SK-N-DZ (cell line): Measurements from ENCODE around the gene INPP5E.

ENCODE experiments used
- DNase-seq: peaks from one replicate; pipeline ENCODE4 v3.0.0-alpha.2; 2015; ENCODE audit warnings: low spot score

INPP5E gene

DNA sequence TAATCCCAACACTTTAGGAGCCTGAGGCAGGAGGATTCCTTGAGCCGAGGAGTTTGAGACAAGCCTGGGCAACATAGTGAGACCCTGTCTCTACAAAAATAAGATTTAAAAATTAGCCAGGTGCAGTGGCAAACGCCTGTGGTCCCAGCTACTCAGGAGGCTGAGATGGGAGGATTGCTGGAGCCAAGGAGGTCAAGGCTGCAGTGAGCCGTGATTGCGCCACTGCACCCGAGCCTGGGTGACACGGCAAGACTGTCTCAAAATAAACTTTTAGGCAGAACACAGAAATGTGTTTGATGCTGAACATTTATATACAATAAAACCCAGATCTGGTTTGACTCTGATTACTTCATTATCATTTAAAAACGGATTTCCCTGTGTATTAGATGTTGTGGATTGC, 34.2 kb downstream of the INPP5E start:
- DNase-seq, result no peak

DNA sequence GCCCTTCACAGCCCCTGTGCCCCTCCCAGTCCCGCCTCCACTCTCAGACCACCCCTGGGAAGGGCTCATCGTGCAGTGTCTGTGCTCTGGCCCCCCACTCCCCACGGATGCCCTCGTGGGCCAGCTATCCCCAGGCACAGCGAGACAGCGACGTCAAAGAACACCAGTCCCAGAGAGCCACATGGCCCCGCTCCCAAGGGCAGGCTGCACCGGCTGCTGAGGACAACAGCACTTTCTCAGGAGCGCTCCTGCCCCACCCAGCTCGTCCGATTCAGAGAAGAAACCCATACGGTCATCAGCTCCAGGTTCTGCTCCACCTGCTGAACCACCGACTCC, 34.9 kb downstream of the INPP5E start:
- DNase-seq, result no peak

- no peak for DNase-seq
Measured at GRCh38 chr9:136403915-136404800, 35.5 kb downstream of the INPP5E start.

- DNase-seq, result no peak
Measured at GRCh38 chr9:136403538-136403914, 36.1 kb downstream of the INPP5E start.

DNA sequence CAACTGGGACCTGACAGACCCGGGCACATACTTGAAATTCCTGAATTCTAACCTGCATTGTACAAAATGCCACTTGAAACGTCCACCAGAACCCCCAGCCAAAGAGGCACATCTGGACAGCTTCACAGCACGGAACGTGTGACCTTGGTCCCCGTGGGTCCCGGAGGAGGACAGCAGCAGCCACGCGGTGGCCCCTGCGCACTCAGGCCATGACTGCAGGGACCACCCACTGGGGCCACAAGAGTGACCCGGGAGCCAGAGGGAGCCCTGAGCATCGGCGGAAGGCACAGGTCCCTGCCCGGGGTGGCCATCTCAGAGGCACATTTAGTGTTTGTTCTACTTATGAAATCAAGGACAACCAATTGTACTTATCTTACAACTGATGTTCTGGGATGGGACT, 37.6 kb downstream of the INPP5E start:
- DNase-seq, result no peak

GRCh38 chr9:136401173-136401922, 38.3 kb downstream of the INPP5E start:
- no peak for DNase-seq

DNA sequence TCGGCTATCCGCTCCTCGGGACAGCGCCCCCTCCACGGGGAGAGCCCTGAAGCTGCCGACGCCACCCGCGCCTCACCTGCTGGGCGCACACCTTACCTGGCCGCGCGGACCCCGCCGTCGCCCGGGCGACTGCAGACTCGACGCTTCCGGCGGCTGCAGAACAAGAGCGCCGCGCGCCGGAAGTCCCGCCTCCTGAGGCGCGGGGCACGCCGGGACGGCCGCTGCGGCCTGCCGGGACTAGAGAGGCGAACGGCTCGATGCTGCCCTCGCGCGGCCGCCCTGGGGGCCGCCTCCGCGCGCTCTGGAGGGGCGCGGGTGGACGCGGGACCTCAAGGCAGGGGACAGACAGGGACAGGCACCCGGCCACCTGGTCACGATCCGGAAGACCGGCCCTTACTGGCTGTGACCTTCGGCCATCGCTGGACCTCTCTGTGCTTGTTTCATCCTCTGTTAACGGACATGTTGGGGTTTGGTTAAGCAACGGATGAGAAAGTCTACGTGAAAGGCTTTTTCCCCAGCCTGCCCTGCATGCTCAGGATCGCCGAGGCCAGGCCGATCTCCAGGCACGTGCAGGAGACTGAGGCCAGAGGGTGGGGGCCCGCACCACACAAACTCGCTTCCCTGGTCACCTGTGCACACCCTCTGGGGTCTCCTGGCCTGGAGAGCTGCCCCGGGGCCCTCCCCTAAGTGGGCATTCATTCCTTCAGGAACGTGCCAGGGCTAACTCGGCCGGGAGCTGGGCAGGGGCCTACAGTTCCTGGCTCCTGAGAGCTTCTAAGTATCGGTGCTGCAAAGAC, 39.4 kb downstream of the INPP5E start, which contains the start of gene SNAPC4:
SNAPC4 (minus strand) TSS at position 133 of the 797 bp plus-strand sequence. CDS start 1,742 bp downstream, outside the sequence.
- peak; percentile 87 for DNase-seq

GRCh38 chr9:136399176-136400037, 40.2 kb downstream of the INPP5E start:
- no peak for DNase-seq

DNA sequence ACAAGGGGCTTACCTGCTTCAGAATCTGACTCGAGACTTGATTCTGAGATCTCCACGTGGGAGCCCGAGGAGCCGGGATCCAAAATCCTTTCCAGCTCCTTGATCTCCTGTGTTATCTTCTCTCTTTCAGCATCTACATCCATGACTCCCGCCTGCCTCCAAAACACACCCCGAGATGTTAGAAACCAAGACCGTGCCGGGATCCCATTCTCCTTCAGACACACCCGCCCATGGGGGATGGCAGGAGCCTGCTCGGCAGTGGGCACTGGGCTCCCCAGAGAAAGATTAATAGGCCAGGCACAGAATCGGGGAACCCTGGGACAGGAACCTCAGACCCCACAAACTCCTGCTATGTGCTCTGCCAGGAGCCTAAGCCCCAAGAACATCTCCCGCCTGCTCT, 41.4 kb downstream of the INPP5E start:
- no peak for DNase-seq

- no peak for DNase-seq
Measured at GRCh38 chr9:136397643-136398042, 42.0 kb downstream of the INPP5E start.

DNA sequence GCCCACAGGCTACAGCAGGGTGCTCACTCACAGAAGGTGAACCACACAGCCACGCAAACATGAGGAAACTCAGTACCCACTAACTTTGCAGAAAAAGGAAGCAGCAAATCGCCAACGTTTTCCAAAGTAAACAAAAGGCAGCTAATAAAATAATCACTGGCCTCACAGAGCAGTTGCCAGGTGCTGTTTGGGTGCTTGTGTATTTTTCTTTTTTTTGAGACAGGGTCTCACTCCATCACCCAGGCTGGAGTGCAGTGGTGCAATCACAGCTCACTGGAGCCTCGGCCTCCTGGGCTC, 43.5 kb downstream of the INPP5E start:
- no peak for DNase-seq

- DNase-seq, result no peak
Measured at GRCh38 chr9:136395345-136396218, 44.1 kb downstream of the INPP5E start.

DNA sequence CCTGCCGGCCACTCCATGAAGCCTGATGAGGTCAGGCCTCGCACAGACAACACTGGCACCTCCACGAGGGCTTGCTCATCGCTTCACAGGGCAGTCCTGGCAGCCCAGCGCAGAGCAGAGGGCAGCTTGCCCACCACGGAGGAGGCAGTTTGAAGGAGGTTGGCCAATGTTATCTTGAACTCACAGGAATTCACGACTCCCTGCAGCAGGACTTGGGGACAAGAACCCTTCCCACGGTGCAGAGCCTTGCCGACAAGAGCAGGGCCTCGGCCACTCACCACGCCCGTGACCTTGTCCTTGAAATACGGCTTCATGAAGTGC, 44.7 kb downstream of the INPP5E start:
- DNase-seq, result no peak

GRCh38 chr9:136394312-136395019, 45.2 kb downstream of the INPP5E start:
- no peak for DNase-seq

- no peak for DNase-seq
Measured at GRCh38 chr9:136393531-136393930, 46.1 kb downstream of the INPP5E start.

DNA sequence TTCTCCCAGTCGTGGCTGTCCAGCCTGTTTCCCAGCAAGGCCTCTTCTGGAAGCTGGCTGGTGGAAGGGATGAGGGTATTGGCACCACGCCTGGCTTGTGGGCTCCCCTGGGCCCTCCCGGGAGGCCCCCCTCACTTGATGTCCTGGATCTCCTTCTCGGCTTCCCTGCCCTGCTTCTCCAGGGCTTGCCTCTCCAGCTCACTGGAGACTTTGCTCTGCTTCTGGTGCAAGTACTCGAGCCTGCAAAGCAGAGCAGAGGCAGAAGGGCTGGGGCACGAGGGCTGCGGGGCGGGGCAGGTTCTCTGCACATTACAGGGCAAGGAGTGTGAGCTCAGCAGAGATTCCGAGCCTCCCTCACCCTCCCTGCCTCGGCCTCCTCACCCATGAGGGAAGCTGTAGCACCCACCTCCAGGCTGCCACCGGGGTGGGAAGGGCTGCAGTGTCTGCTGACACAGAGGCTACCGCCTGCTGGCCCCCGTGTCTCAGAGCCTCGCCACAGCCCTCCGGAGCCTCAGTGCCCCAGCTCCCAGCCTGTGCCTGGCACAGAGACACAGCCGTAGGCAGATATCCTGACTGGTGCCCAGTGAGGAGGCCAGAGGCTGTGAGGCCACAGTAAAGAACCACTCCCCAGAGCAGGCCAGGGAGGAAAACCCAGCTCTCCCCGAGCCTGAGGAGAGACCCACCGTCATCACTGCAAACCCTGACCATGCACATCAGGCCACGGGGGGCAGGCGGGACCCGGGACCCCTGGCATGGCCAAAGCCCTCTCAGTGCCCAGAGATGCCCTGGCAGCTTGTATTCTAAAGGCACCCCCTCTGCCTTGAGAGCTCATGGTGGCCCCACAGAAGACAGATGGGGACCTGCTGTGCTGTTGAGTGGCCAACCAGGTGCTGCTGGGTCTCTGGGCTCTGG, 46.9 kb downstream of the INPP5E start:
- no peak for DNase-seq

GRCh38 chr9:136391737-136392537, 47.7 kb downstream of the INPP5E start:
- DNase-seq, result no peak

- no peak for DNase-seq
Measured at GRCh38 chr9:136389396-136389795, 50.2 kb downstream of the INPP5E start.
